Activated CD4-positive, alpha-beta T cell treated with anti-CD3 and anti-CD28 coated beads for 24 hours (primary cell): Measurements from ENCODE around the gene CDC20B.

Source experiments
- DNase-seq, 2 donors: peaks; one replicate each; pipeline ENCODE4 v3.0.0-alpha.2; 2020; ENCODE audit warnings: low read depth in 2 of 2

Gene CDC20B, protein sequence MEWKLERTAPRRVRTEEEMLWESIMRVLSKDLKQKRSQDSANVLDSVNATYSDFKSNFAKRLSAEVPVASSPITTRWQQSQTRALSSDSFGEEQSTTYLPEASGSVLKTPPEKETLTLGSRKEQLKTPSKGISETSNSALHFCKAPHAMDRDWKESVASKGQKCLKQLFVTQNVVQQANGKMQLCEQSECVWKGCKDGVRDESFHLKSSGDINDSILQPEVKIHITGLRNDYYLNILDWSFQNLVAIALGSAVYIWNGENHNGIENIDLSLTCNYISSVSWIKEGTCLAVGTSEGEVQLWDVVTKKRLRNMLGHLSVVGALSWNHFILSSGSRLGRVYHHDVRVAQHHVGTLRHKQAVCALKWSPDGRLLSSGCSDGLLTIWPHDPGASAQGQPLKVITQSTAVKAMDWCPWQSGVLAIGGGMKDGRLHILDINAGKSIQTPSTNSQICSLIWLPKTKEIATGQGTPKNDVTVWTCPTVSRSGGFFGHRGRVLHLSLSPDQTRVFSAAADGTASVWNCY

GRCh38 chr5:55172937-55173686 lies at the start of gene CDC20B:
TSS of gene CDC20B (minus strand) at chr5:55173177. CDS start at chr5:55173000, 177 bp downstream.
- peak; percentile 55 to 64 for DNase-seq

- DNase-seq, result no peak
Measured at GRCh38 chr5:55222092-55222984, 49.4 kb upstream of the CDC20B start.

GRCh38 chr5:55220433-55221185 lies 47.6 kb upstream of the CDC20B start:
- DNase-seq, result no peak

DNA sequence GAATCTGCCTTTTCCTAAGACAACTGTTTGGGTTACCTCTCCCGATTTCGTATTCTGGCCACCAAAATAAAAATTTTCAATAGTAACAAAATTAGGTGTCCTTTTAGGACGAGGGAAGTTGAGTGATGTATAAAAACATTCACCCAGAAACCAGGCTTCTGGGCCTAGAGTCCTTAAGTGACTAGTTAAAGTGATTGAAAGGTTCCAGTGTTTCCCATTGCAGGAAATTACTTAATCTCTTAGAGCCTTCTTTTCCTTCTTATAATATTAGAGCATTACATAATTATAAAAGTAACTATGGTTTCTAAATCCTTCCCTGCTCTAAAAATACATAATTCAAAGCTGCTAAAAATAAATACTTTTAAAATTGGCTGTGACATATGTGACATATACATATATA lies 46.8 kb upstream of the CDC20B start:
- DNase-seq, result no peak

DNA sequence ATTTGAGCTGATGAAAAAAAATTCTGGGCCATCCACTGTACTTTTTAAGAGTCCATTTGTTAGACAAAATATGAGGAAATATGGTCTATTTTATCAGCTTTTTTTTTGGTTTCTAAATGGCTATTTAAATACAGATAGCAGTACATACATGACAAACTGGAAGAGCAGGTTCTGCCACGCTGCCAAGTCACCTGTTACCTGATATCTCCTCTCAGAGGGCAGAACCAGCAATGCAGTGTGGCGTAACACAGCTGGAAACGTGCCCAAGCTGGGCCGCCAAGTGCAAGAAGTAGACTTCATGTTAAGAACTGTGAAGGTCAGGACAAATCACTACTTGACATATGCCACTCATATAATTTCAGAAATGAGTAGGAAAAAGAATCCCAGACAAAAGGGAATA lies 46.0 kb upstream of the CDC20B start:
- DNase-seq, result no peak

GRCh38 chr5:55211184-55211874 lies 38.4 kb upstream of the CDC20B start:
- DNase-seq, result no peak

DNA sequence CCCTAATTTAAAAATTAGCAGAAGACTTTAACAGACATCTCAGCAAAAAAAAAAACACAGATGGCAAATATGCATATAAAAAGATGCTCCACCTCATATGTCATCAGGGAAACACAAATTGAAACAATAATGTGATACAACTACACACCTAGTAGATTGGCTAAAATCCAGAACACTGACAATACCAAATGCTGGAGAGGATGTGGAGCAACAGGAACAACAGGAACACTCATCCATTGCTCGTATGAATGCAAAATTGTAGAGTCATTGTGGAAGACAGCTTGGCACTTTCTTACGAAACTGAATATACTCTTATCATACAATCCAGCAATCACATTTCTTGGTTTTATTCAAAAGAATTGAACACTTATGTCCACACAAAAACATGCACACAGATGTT lies 32.0 kb upstream of the CDC20B start:
- DNase-seq, result no peak

GRCh38 chr5:55191165-55191564 lies 18.2 kb upstream of the CDC20B start:
- DNase-seq, result no peak

DNA sequence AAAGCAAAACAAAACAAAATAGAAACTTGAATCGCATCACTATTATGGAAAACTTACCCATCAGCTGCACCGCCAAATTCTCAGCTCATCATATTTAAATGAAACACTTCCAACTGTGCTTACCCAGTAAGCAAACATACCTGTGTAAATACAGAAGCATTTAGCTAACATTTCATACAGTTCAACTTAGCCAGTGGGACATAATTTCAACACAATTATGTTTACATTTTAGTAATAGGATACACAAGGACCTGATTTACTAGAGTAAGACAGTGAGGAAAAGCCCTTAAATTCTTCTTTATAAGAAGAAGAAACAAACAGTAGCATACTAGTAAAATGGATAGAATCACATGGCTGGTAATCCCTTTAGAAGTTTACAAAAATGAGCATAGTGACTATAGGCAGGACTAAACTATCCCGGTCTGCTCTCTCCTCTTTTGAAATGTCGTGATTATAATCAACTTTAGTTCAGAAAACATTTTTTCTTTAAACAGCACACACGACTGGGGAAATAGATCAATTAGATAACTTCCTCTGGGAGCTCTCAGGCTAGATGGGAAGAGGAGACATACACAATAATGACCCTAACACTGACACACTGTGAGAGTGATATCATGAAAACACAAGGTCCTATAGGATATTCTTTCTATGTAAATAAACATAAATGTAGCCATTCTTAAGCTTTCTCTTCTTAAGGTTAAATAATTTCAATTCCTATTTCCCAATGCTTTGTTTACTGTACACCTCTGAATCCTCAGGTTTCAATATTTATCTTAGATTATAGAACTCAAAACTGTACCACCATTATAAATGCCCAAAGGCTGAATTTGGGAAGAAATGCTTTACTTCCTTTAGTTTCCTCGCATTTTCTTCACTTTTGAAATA lies 15.9 kb upstream of the CDC20B start:
- DNase-seq, result no peak

DNA sequence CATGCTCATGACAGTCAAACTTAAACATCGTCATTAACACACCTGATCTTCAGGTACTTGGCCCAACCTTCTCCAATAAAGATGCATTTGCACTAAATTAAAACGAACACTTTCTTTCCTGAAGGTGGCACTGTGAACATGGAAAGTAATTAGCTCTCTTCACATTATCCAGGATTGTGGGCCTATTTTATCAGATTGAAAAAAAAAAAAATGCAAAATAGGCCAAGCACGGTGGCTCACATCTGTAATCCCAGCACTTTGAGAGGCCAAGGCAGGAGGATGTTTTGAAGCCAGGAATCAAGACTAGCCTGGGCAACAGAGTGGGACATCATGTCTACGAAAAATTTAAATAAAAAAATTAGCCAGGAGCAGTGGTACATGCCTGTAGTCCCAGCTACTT lies 14.4 kb upstream of the CDC20B start:
- DNase-seq, result no peak

GRCh38 chr5:55180016-55180415 lies 7.0 kb upstream of the CDC20B start:
- DNase-seq, result no peak

- DNase-seq, result no peak
Measured at GRCh38 chr5:55177078-55177477, 4.1 kb upstream of the CDC20B start.

- DNase-seq, result no peak
Measured at GRCh38 chr5:55176176-55176818, 3.3 kb upstream of the CDC20B start.

DNA sequence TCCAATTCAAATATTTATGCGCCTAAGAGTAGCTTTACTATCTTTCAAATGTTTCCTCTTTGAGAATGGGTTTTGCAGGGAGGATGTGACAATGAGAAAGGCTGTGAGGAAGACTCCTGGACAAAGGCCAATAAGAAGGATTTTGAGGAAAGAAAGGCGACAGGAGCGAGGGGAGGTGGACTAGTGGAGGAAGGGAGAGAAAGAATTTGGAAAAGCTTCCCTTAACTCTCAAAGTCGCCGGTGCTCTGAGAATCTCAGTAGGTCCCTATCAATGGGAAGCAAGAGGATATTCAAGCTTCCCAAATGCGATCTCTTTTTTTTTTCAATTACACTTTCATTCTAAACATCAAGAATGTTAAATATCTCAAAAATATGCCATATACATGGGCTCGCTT lies 2.8 kb upstream of the CDC20B start:
- DNase-seq, result no peak

- no peak for DNase-seq
Measured at GRCh38 chr5:55173687-55174230, 782 bp upstream of the CDC20B start.

DNA sequence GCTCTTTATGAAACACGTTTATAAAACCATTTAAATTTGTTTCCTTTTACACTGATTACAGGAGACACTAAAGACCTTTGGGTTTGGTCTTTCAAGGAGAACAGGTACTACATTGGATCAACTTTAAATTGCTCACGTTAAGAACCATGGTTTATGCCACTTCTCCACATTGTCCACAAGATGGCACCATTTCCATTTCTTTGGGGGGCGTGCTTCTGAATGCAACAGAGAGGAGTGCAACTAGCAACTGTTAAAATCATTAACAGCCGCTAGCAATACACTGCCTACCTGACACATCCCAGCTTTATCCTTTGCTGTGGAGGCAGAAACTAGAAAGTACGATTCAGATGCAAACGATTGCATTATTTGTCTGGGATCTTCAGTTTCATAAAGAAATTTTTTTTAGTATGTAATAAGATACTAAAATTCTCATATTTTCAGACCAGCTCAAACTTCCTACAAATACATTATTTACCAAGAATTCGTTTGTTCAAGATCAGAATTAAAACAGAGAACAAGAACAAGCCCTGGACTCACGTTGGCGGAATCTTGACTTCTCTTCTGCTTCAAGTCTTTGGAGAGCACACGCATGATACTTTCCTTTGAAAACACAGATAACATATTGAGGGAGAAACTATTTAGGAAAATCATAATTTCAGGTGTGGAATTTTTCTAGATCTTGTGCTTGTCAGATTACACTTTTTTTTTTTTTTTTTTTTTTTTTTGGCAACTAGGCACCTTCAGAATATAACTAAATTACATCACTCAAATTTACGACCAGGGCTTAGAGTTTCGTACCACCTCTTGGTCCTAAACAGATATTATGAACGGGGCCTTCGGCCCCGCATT lies 702 bp downstream of the CDC20B start:
- peak in 1 of 2 donors; percentile 37 for DNase-seq

DNA sequence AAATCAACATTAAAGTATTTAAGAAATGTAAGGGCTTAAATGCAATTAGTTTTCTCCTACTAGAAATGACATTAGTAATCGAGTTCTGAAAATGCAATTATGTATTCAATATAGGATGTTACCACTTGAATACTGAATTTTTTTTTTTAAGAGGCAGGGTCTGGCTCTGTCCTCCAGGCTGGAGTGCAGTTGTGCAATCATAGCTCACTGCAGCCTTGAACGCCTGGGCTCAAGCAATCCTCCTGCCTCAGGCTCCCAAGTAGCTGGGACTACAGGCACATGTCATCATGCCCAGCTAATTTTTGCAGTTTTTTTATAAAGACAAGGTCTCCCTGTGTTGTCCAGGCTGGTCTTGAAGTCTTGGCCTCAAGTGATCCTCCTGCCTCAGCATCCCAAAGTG lies 1.5 kb downstream of the CDC20B start:
- no peak for DNase-seq

- DNase-seq, result no peak
Measured at GRCh38 chr5:55162666-55163065, 10.3 kb downstream of the CDC20B start.
